HepG2 (cell line): ENCODE measurements around the gene STRBP. TPM values are rescaled to one million over a fixed set of nuclear protein-coding genes. Genes with fewer than 3 reads are reported as not detected.

ENCODE experiments used
- ATAC-seq: fragments of 200-7000 bp; cut with Tn5 transposase; 3 replicates; pipeline ENCODE4 v1.9.1; 2020; ENCODE audit warnings: mild to moderate bottlenecking, moderate library complexity
- BruUV-seq: library from RNA; stranded (reverse); fragments of 400-500 nt; replicated peaks from 2 replicates; lab custom pipeline; 2021; lab: Mats Ljungman, UMichigan
- CTCF ChIA-PET: fragments of 300-600 bp; formaldehyde crosslinking; extraction: SDS; loops from one replicate; lab custom pipeline; 2021; ENCODE audit warnings: low total read pairs, inconsistent platforms, low intra/inter-chr PET ratio; lab: Yijun Ruan, JAX
- POLR2A ChIA-PET: fragments of 350-600 bp; sonication (Branson Sonifier 250); formaldehyde crosslinking; loops from one replicate; lab custom pipeline; 2020; ENCODE audit warnings: antibody characterized with exemption, inconsistent platforms; lab: Yijun Ruan, JAX
- DNase-seq: peaks from one replicate; pipeline ENCODE4 v3.0.0-alpha.2; 2015; ENCODE audit warnings: low spot score
- FAIRE-seq: peaks from 3 replicates; lab custom pipeline; 2011; peaks lifted over from hg19 to GRCh38; lab: Jason Lieb, UNC
- H2AFZ ChIP-seq: one replicate; pipeline ENCODE4 v1.6.1; 2011; ENCODE audit warnings: low read length, inconsistent platforms
- H3K27ac ChIP-seq: fragments of 300-600 bp; 3 replicates; pipeline ENCODE4 v1.8.0; 2011; ENCODE audit warnings: mixed run types, mild to moderate bottlenecking, mixed read lengths, low read length, inconsistent platforms; ENCODE audit not compliant: insufficient read depth; ENCODE audit errors: extremely low read length
- H3K27me3 ChIP-seq, 2 experiments: fragments of 200-600 bp in 1 of 2; 2 replicates in 1 of 2; 3 replicates in 1 of 2; pipeline versions ENCODE4 v1.6.0 to v1.8.0; 2011; ENCODE audit warnings: low read length in 2 of 2, mild to moderate bottlenecking in 2 of 2, moderate library complexity in 2 of 2, inconsistent platforms in 1 of 2; ENCODE audit not compliant: insufficient read depth in 2 of 2, control insufficient read depth in 1 of 2
- H3K36me3 ChIP-seq, 2 experiments: fragments of 200-600 bp in 1 of 2; replicated peaks in 1 of 2; 2 replicates in 1 of 2; 3 replicates in 1 of 2; pipeline versions ENCODE4 v1.5.1 to v1.8.0; 2011; ENCODE audit warnings: low read length in 2 of 2, inconsistent platforms in 1 of 2; ENCODE audit not compliant: insufficient read depth in 2 of 2, control insufficient read depth in 1 of 2
- H3K4me1 ChIP-seq: 2 replicates; pipeline ENCODE4 v1.5.1; 2012; ENCODE audit warnings: low read length, inconsistent platforms; ENCODE audit not compliant: insufficient read depth
- H3K4me2 ChIP-seq: 2 replicates; pipeline ENCODE4 v1.6.0; 2011; ENCODE audit warnings: low read depth, low read length, inconsistent platforms
- H3K4me3 ChIP-seq, 3 experiments: fragments of 200-600 bp in 1 of 3; sonication (generic), shearing (Covaris generic) in 1 of 3; replicated peaks in 1 of 3; 2 replicates each; pipeline ENCODE4 v1.5.1; 2011 to 2016; ENCODE audit warnings: low read length in 3 of 3, inconsistent platforms in 2 of 3, low read depth in 2 of 3, mild to moderate bottlenecking in 2 of 3, control low read depth in 1 of 3, mixed read lengths in 1 of 3; ENCODE audit not compliant: insufficient read depth in 1 of 3
- H3K79me2 ChIP-seq: one replicate; pipeline ENCODE4 v1.6.1; 2011; ENCODE audit warnings: low read length, inconsistent platforms; ENCODE audit not compliant: insufficient read depth
- H3K9ac ChIP-seq: 2 replicates; pipeline ENCODE4 v1.6.0; 2011; ENCODE audit warnings: mild to moderate bottlenecking, low read depth, low read length, inconsistent platforms; ENCODE audit not compliant: insufficient read depth
- H3K9me3 ChIP-seq: 2 replicates; pipeline ENCODE4 v1.5.1; 2012; ENCODE audit warnings: mild to moderate bottlenecking, low read length
- H4K20me1 ChIP-seq: 2 replicates; pipeline ENCODE4 v1.6.0; 2011; ENCODE audit warnings: inconsistent platforms, mild to moderate bottlenecking, low read length, moderate library complexity; ENCODE audit not compliant: insufficient read depth
- ATM ChIP-seq: fragments of 450-650 bp; IDR thresholded peaks from 2 replicates; pipeline ENCODE4 v1.7.1; 2017; ENCODE audit warnings: mild to moderate bottlenecking, borderline replicate concordance
- HNF4G ChIP-seq, 2 experiments: sonication (generic) in 1 of 2; formaldehyde crosslinking in 1 of 2; IDR thresholded peaks; 2 replicates each; pipeline versions ENCODE4 v1.4.0 to v1.6.1; 2011 to 2020; ENCODE audit warnings: borderline replicate concordance in 2 of 2, low read depth in 2 of 2, mild to moderate bottlenecking in 2 of 2, low read length in 1 of 2, missing genetic modification reagents in 1 of 2, moderate library complexity in 1 of 2
- KDM3A ChIP-seq: IDR thresholded peaks from 2 replicates; pipeline ENCODE4 v1.6.1; 2018; ENCODE audit warnings: low read depth, missing compliant biosample characterization
- MEIS2 ChIP-seq: sonication (generic); formaldehyde crosslinking; IDR thresholded peaks from 2 replicates; pipeline ENCODE4 v1.9.0; 2021; ENCODE audit warnings: mild to moderate bottlenecking, missing genetic modification reagents
- MTF2 ChIP-seq: sonication (generic); formaldehyde crosslinking; IDR thresholded peaks from 2 replicates; pipeline ENCODE4 v1.5.0; 2020; ENCODE audit warnings: missing genetic modification reagents, borderline replicate concordance
- MYNN ChIP-seq: sonication (generic); formaldehyde crosslinking; IDR thresholded peaks from 2 replicates; pipeline ENCODE4 v1.4.0; 2020; ENCODE audit warnings: mild to moderate bottlenecking, low read depth, missing genetic modification reagents
- NFE2 ChIP-seq: sonication (generic); formaldehyde crosslinking; IDR thresholded peaks from 2 replicates; pipeline ENCODE4 v1.4.0; 2020; ENCODE audit warnings: missing genetic modification reagents
- SRY ChIP-seq: sonication (generic); formaldehyde crosslinking; IDR thresholded peaks from 2 replicates; pipeline ENCODE4 v1.8.0; 2022; ENCODE audit warnings: mild to moderate bottlenecking, missing genetic modification reagents
- TBL1XR1 ChIP-seq: fragments of 150-350 bp; IDR thresholded peaks from 2 replicates; pipeline ENCODE4 v1.6.1; 2014; ENCODE audit warnings: borderline replicate concordance, low read length; ENCODE audit not compliant: partially characterized antibody
- TEF ChIP-seq: sonication (generic); formaldehyde crosslinking; IDR thresholded peaks from 2 replicates; pipeline ENCODE4 v1.5.0; 2020; ENCODE audit warnings: missing genetic modification reagents
- ZBTB21 ChIP-seq: sonication (generic); formaldehyde crosslinking; IDR thresholded peaks from 2 replicates; pipeline ENCODE4 v1.4.0; 2020; ENCODE audit warnings: missing genetic modification reagents
- ZNF350 ChIP-seq: sonication (generic); formaldehyde crosslinking; IDR thresholded peaks from 2 replicates; pipeline ENCODE4 v1.4.0; 2020; ENCODE audit warnings: mild to moderate bottlenecking, low read depth, missing genetic modification reagents, borderline replicate concordance
- ZNF367 ChIP-seq: sonication (generic); formaldehyde crosslinking; IDR thresholded peaks from 2 replicates; pipeline ENCODE4 v1.4.0; 2020; ENCODE audit warnings: missing genetic modification reagents, borderline replicate concordance
- ZNF550 ChIP-seq: sonication (generic); formaldehyde crosslinking; IDR thresholded peaks from 2 replicates; pipeline ENCODE4 v1.4.0; 2020; ENCODE audit warnings: mild to moderate bottlenecking, missing genetic modification reagents, borderline replicate concordance
- ZNF562 ChIP-seq: sonication (generic); formaldehyde crosslinking; IDR thresholded peaks from 2 replicates; pipeline ENCODE4 v1.8.0; 2022; ENCODE audit warnings: missing genetic modification reagents, borderline replicate concordance
- ZNF782 ChIP-seq: sonication (generic); formaldehyde crosslinking; IDR thresholded peaks from 2 replicates; pipeline ENCODE4 v1.4.0; 2020; ENCODE audit warnings: missing genetic modification reagents, mild to moderate bottlenecking, borderline replicate concordance
- ZNF839 ChIP-seq: sonication (generic); formaldehyde crosslinking; IDR thresholded peaks from 2 replicates; pipeline ENCODE4 v1.4.0; 2020; ENCODE audit warnings: missing genetic modification reagents, mild to moderate bottlenecking, borderline replicate concordance
- WGBS: methylation state at CpG from one replicate; pipeline ENCODE4 v1.1.6; 2017; ENCODE audit warnings: low lambda C conversion rate; 5-methylcytosine and 5-hydroxymethylcytosine counted together
- in situ Hi-C: cut with HindIII; loops from 2 replicates; pipeline ENCODE4 v1.10.0; 2017; ENCODE audit warnings: low pct_unique_long_range_greater_than_20kb; ENCODE audit not compliant: extremely low pct_ligation_motif_present
- intact Hi-C: fragments of 100-400 bp; cut with micrococcal nuclease; formaldehyde crosslinking; loops from one replicate; pipeline ENCODE4 v1.10.0; 2022; ENCODE audit not compliant: unreplicated experiment
- polyA plus RNA-seq, 8 experiments: library from polyadenylated mRNA; depleted of rRNA in 3 of 8; stranded (reverse) in 7 of 8; unstranded in 1 of 8; fragments of >200 nt; fragmentation: Illumina TruSeq in 4 of 8; extraction: Trizol in 4 of 8; gene quantifications; 2 replicates each; pipeline versions ENCODE4 v1.2.1 to v1.2.3, GENCODE V29; 2011 to 2016; ENCODE audit warnings: low read depth in 4 of 8, missing spikeins in 1 of 8, mixed read lengths in 1 of 8; ENCODE audit not compliant: insufficient read depth in 1 of 8
- total RNA-seq, 5 experiments: library from RNA; depleted of rRNA; stranded (reverse); fragments of >200 nt; fragmentation: Illumina TruSeq; extraction: Trizol; gene quantifications; 2 replicates each; pipeline ENCODE4 v1.2.3, GENCODE V29; 2016; ENCODE audit warnings: low read depth in 1 of 5
- TF ChIP-seq, protein P1 (sequence below): fragments of 450-650 bp; IDR thresholded peaks from 2 replicates; pipeline ENCODE4 v1.6.1; 2017
- TF ChIP-seq, protein P2 (sequence below): sonication (generic); formaldehyde crosslinking; conservative IDR thresholded peaks from 2 replicates; pipeline ENCODE4 v1.8.0; 2022; ENCODE audit warnings: low read depth, missing genetic modification reagents
- TF ChIP-seq, protein P3 (sequence below): sonication (generic); formaldehyde crosslinking; IDR thresholded peaks from 2 replicates; pipeline ENCODE4 v1.4.0; 2020; ENCODE audit warnings: mild to moderate bottlenecking, missing genetic modification reagents

The STRBP gene
- total and polyA plus RNA-seq, 2 of the 13 experiments (the other 11 are each of a cell fraction or from before 2014, with no cell fraction given) = 14.5 to 38.5 TPM

- POLR2A ChIA-PET = interaction anchor here (0.8 to 1.3 kb wide), 2 partner anchors 12 to 34 kb away, joined by 3 read pairs; no protein-coding TSS in a partner anchor
- FAIRE-seq = peak; percentile 64
- CTCF ChIA-PET = no interaction called here
- in situ Hi-C loops = no loop called here
- Histone ChIP-seq H4K20me1 (no peaks in the 10 kb centered on the region), H3K9ac (peak overlapping the region; percentile 48), H3K27ac (peak overlapping the region; percentile 71), H3K4me2 (0 out of 2 replicates have a peak overlapping the region, but pooled peaks have one; percentile 1), H2AFZ (no peak overlapping the region), H3K27me3 (no peaks in the 10 kb centered on the region), H3K4me3 (no peak overlapping the region), H3K4me1 (peaks cover 24% of the 10 kb centered on the region), H3K9me3 (no peaks in the 10 kb centered on the region), H3K36me3 (no peaks in the 10 kb centered on the region; a peak in 1 of 5 replicates), H3K79me2 (no peaks in the 10 kb centered on the region)
- BruUV-seq = no TSS peak
- intact Hi-C loops = no loop called here
- DNase-seq = peak; percentile 45
- 15% methylated on average over 3 of the region's 3 CpGs for WGBS
- peak; percentile 82 for ATAC-seq
- TF ChIP-seq ATM (peak; percentile 71; the same call in 1 of the 2 replicates), ZNF562 (no peak), ZNF550 (CRISPR knock-in tag) (no peak), ZNF782 (CRISPR knock-in tag) (no peak), MEIS2 (CRISPR knock-in tag) (no peak), ZBTB21 (CRISPR knock-in tag) (no peak), ZNF350 (CRISPR knock-in tag) (no peak), NFE2 (CRISPR knock-in tag) (no peak), KDM3A (no peak), ZNF839 (CRISPR knock-in tag) (no peak), ZNF367 (CRISPR knock-in tag) (no peak), TBL1XR1 (no peak), SRY (CRISPR knock-in tag) (no peak), MYNN (no peak), HNF4G (IDR thresholded peaks at IDR 0.05; ENCODE audit: borderline replicate concordance, low read depth, low read length) (0 out of 2 replicates have a peak, but pooled peaks have one; percentile 29), HNF4G (CRISPR knock-in tag; IDR thresholded peaks at IDR 0.05; ENCODE audit: borderline replicate concordance, low read depth) (no peak), MTF2 (no peak), TEF (CRISPR knock-in tag) (0 out of 2 replicates have a peak, but pooled peaks have one; percentile 29)
- TF ChIP-seq, protein P1, sequence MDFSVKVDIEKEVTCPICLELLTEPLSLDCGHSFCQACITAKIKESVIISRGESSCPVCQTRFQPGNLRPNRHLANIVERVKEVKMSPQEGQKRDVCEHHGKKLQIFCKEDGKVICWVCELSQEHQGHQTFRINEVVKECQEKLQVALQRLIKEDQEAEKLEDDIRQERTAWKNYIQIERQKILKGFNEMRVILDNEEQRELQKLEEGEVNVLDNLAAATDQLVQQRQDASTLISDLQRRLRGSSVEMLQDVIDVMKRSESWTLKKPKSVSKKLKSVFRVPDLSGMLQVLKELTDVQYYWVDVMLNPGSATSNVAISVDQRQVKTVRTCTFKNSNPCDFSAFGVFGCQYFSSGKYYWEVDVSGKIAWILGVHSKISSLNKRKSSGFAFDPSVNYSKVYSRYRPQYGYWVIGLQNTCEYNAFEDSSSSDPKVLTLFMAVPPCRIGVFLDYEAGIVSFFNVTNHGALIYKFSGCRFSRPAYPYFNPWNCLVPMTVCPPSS = no peak
- TF ChIP-seq, protein P2, sequence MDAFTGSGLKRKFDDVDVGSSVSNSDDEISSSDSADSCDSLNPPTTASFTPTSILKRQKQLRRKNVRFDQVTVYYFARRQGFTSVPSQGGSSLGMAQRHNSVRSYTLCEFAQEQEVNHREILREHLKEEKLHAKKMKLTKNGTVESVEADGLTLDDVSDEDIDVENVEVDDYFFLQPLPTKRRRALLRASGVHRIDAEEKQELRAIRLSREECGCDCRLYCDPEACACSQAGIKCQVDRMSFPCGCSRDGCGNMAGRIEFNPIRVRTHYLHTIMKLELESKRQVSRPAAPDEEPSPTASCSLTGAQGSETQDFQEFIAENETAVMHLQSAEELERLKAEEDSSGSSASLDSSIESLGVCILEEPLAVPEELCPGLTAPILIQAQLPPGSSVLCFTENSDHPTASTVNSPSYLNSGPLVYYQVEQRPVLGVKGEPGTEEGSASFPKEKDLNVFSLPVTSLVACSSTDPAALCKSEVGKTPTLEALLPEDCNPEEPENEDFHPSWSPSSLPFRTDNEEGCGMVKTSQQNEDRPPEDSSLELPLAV = no peak
- TF ChIP-seq, protein P3, sequence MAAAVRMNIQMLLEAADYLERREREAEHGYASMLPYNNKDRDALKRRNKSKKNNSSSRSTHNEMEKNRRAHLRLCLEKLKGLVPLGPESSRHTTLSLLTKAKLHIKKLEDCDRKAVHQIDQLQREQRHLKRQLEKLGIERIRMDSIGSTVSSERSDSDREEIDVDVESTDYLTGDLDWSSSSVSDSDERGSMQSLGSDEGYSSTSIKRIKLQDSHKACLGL (CRISPR knock-in tag) = no peak
Observed at GRCh38 chr9:123121457-123121856, 146.9 kb downstream of the STRBP start.
